Measurements from ENCODE around the gene KPNA5.
A peak's percentile ranks its signal among the peaks of the same experiment; 100 is the strongest.
"Not testable (repeated sequence)": the region's sequence is repeated elsewhere in the genome, so short reads cannot be mapped to it uniquely, and the experiment has no call there.

The KPNA5 gene

GRCh38 chr6:116680880-116681672 is at the start of gene KPNA5:
Gene KPNA5, plus strand, starts transcription at chr6:116681211. Its CDS starts 124 bp downstream, at chr6:116681335.
- peak; percentile 73 to 90 for DNase-seq

- no peak for DNase-seq
Observed at GRCh38 chr6:116631379-116631990, 49.5 kb upstream of the KPNA5 start.

GRCh38 chr6:116633685-116634084 is 47.3 kb upstream of the KPNA5 start:
- DNase-seq: no peak

- no peak for DNase-seq
Observed at GRCh38 chr6:116648156-116648555, 32.9 kb upstream of the KPNA5 start.

GRCh38 chr6:116649129-116649528 is 31.9 kb upstream of the KPNA5 start:
- DNase-seq: no peak

- DNase-seq: no peak
Observed at GRCh38 chr6:116651916-116652315, 29.1 kb upstream of the KPNA5 start.

GRCh38 chr6:116661594-116661993 is 19.4 kb upstream of the KPNA5 start:
- no peak for DNase-seq

- no peak for DNase-seq
Observed at GRCh38 chr6:116662202-116662601, 18.8 kb upstream of the KPNA5 start.

- no peak for DNase-seq
Observed at GRCh38 chr6:116663308-116663707, 17.7 kb upstream of the KPNA5 start.

GRCh38 chr6:116664169-116664568 is 16.8 kb upstream of the KPNA5 start:
- not testable (repeated sequence) for DNase-seq

GRCh38 chr6:116665464-116665863 is 15.5 kb upstream of the KPNA5 start:
- no peak for DNase-seq

GRCh38 chr6:116666869-116667268 is 14.1 kb upstream of the KPNA5 start:
- no peak for DNase-seq

- no peak for DNase-seq
Observed at GRCh38 chr6:116667623-116668022, 13.4 kb upstream of the KPNA5 start.

- DNase-seq: no peak
Observed at GRCh38 chr6:116672306-116672705, 8.7 kb upstream of the KPNA5 start.

- no peak for DNase-seq
Observed at GRCh38 chr6:116676021-116676420, 5.0 kb upstream of the KPNA5 start.

- DNase-seq: peak in 1 of 2 experiments; percentile 30
Observed at GRCh38 chr6:116682334-116682712, 1.3 kb downstream of the KPNA5 start.

- DNase-seq: no peak
Observed at GRCh38 chr6:116685437-116685993, 4.5 kb downstream of the KPNA5 start.

- not testable (repeated sequence) for DNase-seq
Observed at GRCh38 chr6:116686475-116687101, 5.6 kb downstream of the KPNA5 start.

GRCh38 chr6:116691154-116691553 is 10.1 kb downstream of the KPNA5 start:
- DNase-seq: no peak

- not testable (repeated sequence) for DNase-seq
Observed at GRCh38 chr6:116692873-116693272, 11.9 kb downstream of the KPNA5 start.

GRCh38 chr6:116693275-116693674 is 12.3 kb downstream of the KPNA5 start:
- not testable (repeated sequence) for DNase-seq

GRCh38 chr6:116695401-116695800 is 14.4 kb downstream of the KPNA5 start:
- no peak for DNase-seq

- no peak for DNase-seq
Observed at GRCh38 chr6:116697480-116697879, 16.5 kb downstream of the KPNA5 start.

GRCh38 chr6:116703888-116704287 is 22.9 kb downstream of the KPNA5 start:
- not testable (repeated sequence) for DNase-seq

Data from NCI-H187 (cell line).